Measurements from ENCODE around the gene SRGAP1.

Gene SRGAP1

DNA sequence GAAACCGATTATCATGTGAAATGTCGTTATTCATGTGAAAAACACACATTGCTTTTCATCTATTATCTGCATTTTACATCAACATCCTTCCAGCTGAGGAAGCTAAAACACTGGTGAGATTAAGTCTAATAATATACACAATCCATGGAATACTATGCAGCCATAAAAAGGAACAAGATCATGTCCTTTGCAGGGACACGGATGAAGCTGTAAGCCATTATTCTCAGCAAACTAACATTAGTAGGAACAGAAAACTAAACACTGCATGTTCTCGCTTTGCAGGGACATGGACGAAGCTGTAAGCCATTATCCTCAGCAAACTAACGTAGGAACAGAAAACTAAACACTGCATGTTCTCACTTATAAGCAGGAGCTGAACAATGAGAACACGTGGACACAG lies 359.3 kb downstream of the SRGAP1 start:
- no peak overlapping the region for H3K27ac Mint-ChIP-seq
- no peaks in the 10 kb centered on the region for H3K27me3 Mint-ChIP-seq (ENCODE audit: low read depth)
- peaks cover 10% of the 10 kb centered on the region for H3K36me3 Mint-ChIP-seq (ENCODE audit: low read depth)
- no peak overlapping the region for H3K4me3 Mint-ChIP-seq
- H3K9me3 Mint-ChIP-seq, result peaks cover 4% of the 10 kb centered on the region
- TF ChIP-seq CTCF (IDR thresholded peaks at IDR 0.05; ENCODE audit: unreplicated experiment in 3 of 3), result no peak
- no peaks in the 10 kb centered on the region for H3K4me1 Mint-ChIP-seq

DNA sequence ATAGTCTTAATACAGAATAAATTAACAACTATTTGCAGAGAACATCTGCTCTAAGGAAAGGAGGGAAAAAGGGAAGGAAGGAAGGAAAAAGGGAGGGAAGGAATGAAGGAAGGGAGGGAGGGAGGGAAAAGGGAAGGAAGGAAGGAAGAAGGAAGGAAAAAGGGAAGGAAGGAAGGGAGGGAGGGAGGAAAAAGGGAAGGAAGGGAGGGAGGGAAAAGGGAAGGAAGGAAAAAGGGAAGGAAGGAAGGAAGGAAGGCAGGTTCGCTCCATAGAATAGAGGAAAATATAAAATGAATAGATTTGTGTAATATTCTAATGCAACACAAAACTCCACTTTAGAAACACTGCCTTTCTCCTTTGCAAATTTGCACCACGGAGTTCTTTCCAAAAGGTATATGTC lies 361.0 kb downstream of the SRGAP1 start:
- peaks cover 10% of the 10 kb centered on the region for H3K36me3 Mint-ChIP-seq (ENCODE audit: low read depth)
- no peaks in the 10 kb centered on the region for H3K4me1 Mint-ChIP-seq
- no peaks in the 10 kb centered on the region for H3K27me3 Mint-ChIP-seq (ENCODE audit: low read depth)
- no peak overlapping the region for H3K27ac Mint-ChIP-seq
- no peak for TF ChIP-seq CTCF (IDR thresholded peaks at IDR 0.05; ENCODE audit: unreplicated experiment in 3 of 3)
- H3K9me3 Mint-ChIP-seq, result peaks cover 4% of the 10 kb centered on the region
- H3K4me3 Mint-ChIP-seq, result no peak overlapping the region

DNA sequence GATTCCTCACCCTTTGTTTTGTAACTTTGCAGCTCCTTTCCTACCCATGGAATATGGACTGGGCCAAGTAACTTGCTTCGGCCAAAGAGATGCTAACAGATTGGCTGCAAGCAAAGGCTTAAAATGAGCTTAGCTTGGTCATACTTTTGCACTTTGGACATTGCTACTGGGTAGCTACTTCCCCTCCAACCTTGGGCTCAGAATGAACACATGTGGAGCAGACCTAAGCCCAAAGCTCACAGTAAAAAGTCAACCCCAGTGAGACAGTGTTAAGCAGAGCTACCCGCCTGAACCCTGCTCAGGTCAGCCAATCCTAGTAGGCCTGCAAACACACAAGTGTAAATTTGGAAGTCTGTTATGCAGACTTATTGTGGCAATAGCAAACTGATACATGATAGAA lies 363.0 kb downstream of the SRGAP1 start:
- no peak for TF ChIP-seq CTCF (IDR thresholded peaks at IDR 0.05; ENCODE audit: unreplicated experiment in 3 of 3)
- Mint-ChIP-seq H3K27me3 (ENCODE audit: low read depth) (no peaks in the 10 kb centered on the region), H3K36me3 (ENCODE audit: low read depth) (peaks cover 13% of the 10 kb centered on the region), H3K27ac (no peak overlapping the region), H3K9me3 (peaks cover 2% of the 10 kb centered on the region), H3K4me3 (no peak overlapping the region), H3K4me1 (no peaks in the 10 kb centered on the region)

All from nephron (organoid).